HG03469 (cell line): Measurements from ENCODE around the gene CHST15.
A peak's percentile ranks its signal among the peaks of the same experiment; 100 is the strongest.

ENCODE experiments used
- ATAC-seq: cut with Tn5 transposase; IDR thresholded peaks from one replicate; pipeline ENCODE4 v1.9.1; 2021; ENCODE audit warnings: mild to moderate bottlenecking, moderate library complexity, moderate number of reproducible peaks; ENCODE audit not compliant: unreplicated experiment

CHST15 gene

DNA sequence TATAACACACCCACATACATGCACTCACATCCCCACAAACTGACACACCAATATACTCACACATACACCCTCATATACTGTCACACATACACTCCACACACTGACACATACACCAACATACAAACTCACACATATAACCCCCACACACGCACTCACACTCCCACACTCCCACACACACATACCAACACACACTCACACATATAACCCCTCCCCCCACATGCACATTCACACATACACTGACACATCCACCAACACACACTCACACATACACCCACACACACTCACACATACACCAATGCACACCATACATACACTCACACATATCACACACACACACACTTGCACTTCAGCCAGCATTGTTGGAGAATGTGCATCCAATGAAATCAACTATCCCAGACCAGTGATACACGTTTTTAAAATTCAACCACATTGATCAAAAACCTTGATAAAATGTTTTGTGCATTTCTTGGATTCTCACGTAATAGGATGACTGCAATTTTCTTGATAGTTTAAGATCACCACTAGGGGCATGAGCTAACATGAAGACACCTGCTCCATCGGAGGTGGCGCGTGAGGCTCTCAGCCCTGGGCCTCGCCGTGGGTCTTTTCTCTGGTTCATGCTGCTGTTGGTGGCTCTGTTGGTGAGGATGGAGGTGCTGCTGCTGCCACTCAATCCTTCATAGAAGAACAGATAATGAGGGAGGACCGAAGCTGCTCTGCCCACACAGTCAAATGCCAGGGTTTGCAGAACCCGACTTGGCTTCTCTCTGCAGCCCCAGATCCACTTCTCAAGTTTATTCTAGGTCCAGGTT lies 32.1 kb upstream of the CHST15 start:
- ATAC-seq = no peak

DNA sequence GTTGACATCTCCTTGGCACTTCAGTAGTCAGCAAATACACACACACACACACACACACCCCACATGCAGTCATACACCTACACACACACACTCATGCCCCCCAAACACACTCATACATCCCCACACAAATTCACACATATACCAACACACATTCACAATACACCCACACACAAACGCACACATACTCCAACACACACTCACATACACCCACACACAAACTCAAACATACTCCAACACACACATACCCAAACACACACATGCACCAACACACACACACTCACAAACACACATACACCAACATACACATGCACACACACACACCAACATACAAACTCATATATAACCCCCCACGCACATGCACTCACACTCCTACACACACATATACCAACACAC lies 31.4 kb upstream of the CHST15 start:
- ATAC-seq = no peak

DNA sequence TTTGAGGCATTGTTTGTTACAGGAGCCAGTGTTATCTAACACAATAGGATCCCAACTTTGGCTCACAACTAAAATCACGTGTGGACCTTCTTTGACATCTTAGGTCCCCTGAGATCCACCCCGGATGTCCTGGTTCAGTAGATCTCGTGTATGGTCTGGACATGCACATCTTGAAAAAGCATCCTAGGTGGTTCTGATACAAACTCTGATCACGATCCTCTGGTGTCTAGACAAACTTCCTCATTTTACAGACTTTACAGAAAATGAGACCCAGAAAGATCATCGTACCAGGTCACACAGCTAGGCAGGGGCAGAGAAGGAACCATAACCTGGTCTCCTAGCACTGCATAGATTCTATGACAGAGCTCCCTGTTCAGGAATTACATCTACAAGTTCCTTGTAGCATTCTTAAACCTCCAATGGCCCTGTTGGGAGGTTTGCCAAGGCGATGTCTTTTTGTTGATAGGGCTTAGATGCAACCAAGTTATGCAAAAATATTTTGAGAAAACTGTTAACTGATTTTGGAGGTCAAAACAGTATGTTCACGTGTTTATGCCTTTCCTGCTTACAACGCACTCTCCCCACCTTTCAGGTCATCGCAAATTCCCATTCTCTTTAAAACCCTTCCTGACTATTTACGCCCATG lies 30.8 kb upstream of the CHST15 start:
- ATAC-seq = no peak

DNA sequence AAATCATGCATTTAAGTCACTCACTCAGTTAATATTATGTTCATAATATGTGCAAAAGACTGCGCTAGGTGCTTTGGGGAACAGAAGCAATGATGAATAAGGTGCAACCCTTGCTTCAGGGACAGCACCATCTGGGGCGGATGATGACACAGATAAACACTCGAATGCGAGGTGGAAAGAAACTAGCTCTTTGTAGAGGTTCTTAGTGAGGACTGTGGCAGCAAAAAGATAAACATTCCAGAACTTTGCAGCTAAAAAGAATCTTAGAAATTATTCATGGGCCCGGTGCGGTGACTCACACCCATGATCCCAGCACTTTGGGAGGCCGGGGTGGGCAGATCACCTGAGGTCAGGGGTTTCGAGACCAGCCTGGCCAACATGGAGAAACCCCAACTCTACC lies 29.8 kb upstream of the CHST15 start:
- ATAC-seq = no peak

DNA sequence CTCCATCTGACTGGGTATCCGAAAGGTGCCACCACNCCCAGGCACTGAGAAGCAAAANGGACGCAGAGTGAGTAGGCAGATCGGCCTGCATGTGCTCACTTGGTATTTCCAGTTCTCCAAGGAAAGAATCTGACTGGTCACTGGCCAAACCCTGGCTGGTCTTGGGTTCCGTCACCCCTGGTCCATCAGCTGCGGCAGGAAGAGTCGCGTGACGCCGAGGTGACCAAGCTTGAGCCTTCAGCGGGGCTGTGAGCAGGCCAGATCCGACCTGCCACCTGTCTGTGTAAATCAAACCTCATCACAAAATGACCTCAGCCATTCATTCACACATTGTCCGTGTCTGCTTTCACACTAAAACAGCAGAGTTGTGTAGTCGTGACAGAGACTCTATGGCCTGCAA lies 28.8 kb upstream of the CHST15 start:
- no peak for ATAC-seq

DNA sequence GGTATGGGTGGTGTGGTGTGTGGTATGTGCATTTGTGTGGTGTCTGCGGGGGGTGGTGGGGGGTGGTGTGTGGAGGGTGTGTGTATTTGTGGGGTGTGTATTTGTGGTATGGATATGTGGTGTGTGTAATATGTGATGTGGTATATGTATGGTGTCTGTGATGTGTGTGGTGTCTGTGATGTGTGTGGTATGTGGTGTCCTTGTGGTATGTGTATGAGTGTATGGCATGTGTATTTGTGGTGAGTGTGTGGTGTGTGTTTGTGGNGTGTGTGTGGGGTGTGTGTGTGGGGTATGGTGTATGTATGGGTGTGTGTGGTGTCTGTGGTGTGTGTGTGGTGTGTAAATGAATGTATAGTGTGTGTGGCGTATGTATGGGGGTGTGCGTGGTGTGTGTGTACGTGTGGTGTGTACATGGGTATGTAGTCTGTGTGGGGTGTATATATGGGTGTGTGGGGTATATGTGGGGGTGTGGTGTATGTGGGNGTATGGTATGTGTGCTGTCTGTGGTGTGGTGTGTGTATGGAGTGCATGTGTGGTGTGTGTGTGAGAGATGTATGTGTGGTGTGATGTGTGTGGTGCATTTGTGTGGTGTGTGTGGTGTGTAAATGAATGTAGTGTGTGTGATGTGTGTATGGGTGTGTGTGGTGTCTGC lies 27.1 kb upstream of the CHST15 start:
- no peak for ATAC-seq

DNA sequence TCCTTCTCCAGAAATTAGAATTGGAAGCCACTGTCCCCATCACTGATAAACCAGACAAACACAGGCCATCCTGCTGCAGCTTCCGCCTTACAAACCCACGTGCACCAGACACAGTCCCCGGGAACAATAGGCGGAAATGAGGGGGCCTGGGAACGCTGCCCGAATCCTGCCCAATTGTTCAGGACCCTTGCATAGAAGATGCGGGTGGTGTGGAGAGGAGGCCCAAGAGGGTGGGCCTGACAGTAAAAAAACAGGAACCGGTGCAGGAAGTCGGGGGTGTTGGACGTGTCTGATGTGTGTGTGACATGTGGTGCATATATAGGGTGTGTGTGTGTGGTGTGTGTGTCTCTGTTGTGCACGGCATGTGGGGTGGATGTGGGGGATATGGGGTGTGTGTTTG lies 26.5 kb upstream of the CHST15 start:
- no peak for ATAC-seq

DNA sequence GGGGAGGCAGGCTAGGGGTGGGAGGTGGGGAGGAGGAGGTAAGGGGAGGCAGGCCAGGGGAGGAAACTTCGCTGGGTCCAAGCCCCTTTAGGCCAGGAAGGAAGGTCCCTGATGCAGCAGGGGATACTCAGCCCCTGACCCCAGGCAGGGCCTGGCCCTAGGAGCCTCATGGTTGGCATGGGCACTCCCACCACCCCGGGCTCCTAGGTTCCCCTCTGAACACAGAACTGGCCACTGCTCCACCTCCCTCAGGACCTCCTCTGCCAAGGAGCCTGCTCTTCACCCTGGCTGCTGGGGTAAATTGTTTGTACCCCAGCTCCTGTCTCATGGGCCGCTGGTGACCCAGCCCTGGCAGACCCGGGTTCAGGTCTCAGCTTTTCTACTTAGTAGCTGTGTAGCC lies 25.8 kb upstream of the CHST15 start:
- ATAC-seq = no peak

DNA sequence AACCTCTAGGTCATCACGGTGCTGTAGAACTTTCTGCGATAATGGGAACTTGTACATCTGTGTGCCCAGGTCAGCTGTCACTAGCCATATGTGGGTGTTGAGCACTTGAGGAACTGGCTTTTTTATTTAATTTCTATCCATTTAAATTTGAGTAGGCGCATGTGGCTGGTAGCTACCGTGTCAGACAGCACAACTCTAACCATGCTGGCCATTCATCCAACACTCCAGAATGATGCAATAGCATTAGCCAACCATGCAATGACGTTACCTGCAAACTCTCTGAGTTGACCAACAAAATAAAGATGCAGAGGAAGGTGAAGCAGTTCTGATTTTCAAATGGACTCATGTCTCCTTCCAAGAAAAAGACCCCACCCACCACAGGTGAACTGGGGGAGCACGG lies 24.4 kb upstream of the CHST15 start:
- no peak for ATAC-seq

DNA sequence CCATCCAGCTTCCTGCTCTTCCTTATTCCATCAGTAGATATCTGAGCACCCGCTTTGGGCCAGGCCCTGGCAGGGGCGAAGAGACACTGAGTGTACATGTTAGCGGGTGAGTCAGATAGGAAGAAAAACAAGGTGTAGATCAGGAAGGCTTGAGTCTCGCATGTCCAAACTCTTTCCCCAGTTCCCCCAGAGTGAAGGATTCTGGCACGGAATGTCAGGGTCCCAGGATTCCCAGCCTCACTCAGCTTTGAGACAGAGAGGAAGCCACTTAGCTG lies 24.1 kb upstream of the CHST15 start:
- ATAC-seq = no peak

DNA sequence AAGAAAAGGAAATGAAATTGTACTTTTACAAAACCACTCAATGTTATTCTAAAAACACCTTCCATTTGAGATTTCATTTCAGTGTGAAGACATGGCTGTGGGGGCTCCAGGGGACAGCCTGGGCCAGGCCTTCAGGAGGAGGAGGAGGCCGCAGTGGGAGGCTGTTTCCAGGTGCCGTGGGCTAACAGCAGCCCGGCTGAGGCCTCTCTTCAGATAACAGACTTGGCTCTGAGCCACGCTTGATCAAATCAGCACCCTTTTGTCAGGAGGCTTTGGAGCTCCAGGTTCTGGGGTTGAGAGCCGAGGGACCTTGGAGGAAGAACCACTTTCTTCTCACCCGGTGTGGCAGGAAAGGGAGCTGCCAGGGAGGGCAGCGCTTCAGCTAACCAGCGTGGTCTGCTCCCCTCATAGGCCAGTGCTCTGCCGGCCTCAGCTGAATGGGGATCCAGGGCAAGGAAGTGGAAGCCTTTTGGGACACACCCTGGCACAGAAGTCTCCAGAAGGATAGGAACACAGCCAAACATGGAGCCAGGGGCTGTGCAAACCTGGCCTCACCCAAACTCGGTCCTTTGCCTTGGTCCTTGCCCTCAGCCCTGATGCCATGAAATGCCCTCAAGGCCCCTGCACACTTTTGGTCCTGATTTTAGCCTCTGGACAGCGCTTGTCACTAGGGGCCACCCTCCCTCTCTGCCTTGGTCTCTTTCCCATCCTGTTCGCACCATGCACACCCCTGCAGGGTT lies 23.5 kb upstream of the CHST15 start:
- no peak for ATAC-seq

DNA sequence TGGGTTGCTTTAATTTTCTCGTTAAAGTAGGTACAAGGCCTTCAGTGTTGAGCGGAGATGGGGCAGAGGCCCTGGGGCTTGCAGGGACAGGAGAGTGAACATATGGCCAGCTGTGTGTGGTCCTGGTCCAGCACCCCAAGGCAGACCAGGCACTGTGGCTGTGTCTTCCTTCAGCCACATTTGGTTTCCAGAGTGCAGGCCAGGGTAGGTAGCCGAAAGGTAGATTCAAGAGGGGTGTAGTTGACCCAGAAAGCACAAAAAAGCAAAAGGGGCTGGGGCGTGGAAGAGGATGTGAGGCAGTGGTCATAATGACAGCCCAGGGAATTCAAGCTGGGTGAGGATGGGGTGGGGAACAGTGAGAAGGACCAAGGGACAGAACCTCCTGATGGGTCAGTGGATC lies 21.3 kb upstream of the CHST15 start:
- ATAC-seq = no peak

DNA sequence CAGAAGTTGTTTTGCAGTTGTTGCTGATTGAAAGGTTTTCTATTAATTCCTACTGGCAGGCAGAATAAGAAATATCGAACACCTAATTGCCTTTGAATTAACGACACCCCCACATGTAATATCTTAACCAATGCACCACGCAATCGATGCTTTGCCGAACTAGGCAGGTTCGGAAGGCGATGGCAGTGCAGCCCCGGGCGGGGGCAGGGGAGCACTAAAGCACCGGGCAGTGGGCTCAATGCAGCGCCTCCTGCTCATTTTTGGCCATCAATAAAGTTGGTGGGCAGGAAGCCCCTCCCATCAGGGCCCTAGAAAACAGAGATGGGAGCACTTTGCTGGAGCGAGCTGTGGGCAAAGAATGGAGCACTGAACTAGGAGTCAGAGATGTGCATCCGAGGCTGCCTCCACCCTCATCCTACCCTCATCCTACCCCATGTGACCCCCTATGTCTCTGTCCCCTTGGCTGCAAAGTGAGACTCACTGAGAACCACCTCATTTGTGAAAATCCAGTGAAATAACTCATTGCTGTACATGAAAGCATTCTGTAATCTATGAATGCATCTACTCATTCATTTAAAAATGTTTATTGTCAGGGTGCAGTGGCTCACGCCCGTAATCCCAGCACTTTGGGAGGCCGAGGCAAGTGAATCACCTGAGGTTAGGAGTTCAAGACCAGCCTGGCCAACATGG lies 19.6 kb upstream of the CHST15 start:
- ATAC-seq = no peak

DNA sequence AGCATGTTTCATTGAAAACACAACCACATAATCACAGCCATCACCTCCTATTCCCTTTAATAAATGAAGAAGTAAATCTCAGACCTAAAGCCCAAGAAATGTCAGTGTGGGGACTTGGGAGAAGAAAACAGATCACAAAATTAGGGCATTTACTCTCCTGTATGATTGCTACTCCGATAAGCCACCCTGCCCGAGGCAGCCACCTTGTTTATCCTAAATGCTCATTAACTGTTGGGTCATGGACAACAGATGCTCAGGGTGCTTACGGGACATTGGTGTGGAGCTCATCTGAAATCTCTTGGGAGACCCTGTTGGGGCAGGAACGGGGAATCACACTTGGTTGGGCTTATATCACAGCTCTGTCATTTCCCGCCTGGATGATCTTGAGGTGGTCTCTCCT lies 17.5 kb upstream of the CHST15 start:
- no peak for ATAC-seq

DNA sequence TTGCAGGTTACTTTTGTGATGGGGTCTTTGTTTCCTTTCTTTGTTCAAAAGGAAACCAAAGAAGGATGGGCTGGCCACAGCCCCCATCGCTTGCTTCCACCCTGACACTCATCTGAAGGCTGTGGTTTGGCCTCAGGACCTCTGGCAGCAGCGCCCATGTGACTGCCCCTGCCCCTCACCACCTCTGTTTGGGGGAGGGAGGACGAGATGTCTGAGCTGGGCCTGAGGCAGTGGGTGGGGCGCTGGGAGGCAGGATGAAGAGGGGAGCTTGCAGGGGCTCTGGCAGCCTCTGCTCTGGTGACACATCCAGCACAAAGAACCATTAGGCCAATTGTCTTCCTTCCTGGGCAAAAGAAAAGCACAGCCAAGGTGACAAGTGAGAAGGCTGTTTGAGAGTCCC lies 15.9 kb upstream of the CHST15 start:
- ATAC-seq = no peak

DNA sequence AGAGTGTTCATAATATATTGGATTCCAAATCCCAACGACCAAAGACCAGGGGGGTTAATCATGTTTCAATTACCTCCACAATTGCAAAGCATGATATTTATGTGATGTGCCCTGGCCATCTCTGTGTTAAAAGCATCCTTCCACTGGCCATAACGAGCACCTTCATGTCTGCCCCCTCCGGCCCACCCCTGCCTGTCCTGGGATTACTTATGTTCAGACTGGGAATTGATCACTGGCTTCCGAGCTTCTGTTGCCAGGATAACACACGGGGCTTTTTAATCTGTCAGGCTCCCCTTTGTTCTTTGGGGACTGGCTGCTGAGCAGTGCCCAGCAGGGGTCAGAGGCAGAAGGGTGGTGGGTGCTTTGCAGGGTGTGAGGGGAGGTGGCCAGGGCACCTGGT lies 13.7 kb upstream of the CHST15 start:
- ATAC-seq = no peak

DNA sequence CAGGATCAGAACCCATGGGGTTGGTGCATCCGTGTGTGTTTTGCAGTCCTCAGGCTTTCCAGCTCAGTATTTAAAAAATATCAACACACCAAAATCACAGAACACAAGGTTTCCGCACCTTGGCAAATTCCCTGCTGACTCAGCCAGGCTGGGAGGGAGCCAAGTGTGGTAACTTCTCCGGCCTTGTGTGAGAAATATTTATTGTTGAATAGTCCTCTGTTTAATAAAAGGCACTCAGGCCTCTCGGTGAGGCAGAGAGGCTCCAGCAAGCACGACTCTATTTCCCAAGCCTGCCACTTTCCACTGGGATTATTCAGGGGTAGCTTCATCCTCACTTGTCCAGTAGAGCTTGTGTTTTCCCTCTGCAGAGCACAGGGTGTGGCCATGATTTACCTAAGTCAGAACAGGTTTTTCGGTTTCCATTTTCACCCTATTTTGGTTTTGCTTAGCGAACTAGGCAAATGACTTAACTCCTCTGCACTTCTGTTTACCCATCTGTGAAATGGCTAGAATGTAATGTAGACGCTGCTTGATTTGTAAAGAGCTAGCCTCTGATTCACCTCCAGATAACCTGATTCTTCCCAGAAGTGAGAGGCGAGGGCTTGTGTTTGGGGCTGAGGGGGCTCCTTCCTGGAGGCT lies 13.0 kb upstream of the CHST15 start:
- ATAC-seq = peak; percentile 86

DNA sequence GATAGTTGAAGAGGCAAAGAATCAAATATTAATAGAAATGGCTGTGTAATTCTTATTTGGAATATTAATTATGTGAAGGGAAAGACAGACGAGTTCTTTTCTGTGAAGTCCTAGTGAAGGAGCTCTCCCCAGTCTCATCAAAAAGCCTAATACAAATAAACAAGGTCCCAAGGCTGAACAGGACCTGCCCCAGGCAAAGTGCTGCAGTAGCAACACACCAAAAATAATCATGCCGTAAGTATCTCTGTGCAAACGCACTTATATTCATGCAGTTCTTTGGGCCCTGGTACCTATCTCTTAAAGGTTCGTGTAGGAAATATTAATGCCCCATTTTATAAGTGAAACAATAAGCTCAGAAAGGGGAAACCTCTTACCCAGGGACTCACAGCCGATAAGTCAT lies 12.2 kb upstream of the CHST15 start:
- no peak for ATAC-seq

DNA sequence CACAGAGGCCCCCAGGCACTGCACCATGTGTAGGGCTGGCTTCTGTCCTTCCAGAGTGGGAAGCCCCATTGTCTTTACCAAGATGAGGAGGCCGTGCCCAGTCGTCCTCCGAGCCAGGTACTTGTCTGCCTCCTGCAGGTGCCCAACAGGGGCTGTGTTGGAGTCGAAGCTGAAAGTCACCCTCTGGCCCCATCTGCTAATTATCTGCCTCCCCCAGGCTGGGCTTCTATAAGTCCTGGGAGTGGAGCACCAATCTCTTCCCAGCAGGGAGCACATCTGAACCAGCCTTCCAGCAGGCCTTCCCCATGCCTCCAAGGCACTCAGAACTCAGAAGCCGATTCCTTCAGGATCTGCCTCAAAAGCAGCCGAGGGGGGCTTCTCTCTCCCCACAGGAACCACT lies 11.6 kb upstream of the CHST15 start:
- no peak for ATAC-seq

DNA sequence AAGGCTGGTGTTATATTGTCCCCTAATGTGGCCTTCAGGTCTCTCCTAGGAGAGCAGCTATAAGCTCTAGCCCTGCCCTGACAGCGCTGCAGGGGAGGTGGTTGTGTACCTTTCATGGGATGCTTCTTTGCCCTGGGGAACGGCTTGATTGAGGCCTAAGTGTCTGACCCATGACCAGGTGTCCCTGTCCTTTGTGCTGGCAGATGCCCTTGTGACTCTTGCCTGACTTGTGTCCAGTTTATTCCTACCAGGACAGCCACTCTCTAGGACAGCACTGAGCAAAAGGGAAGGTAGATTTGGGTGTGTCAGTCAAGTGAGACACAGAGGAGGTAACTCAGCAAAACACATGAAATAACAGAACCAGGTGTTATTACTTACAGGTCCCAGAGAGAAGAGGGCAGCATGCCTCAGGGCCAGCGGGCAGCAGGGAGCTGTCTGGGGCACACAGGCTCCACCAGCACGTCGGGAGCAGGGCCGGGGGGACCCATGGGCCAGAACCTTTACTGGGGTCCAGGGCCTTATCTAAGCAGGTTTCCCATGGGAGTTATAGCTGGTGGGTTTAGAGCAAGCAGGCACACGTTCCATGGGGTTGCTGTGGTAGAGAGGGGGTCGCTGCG lies 10.7 kb upstream of the CHST15 start:
- ATAC-seq = no peak
